NB4 (cell line): ENCODE measurements around the gene CAND2.

ENCODE experiments used
- MYC ChIP-seq: IDR thresholded peaks from 2 replicates; pipeline ENCODE4 v1.6.1; 2011; ENCODE audit warnings: low read depth, low read length
- POLR2A ChIP-seq: IDR thresholded peaks from 2 replicates; pipeline ENCODE4 v1.6.1; 2011; ENCODE audit warnings: mild to moderate bottlenecking; ENCODE audit not compliant: insufficient read length; ENCODE audit errors: extremely low read depth
- TF ChIP-seq, protein P1 (sequence below): IDR thresholded peaks from one replicate; pipeline ENCODE4 v1.5.1; 2012; ENCODE audit warnings: low read depth, low read length
- TF ChIP-seq, protein P2 (sequence below): IDR thresholded peaks from 2 replicates; pipeline ENCODE4 v1.6.1; 2011; ENCODE audit warnings: low read depth, low read length

DNA sequence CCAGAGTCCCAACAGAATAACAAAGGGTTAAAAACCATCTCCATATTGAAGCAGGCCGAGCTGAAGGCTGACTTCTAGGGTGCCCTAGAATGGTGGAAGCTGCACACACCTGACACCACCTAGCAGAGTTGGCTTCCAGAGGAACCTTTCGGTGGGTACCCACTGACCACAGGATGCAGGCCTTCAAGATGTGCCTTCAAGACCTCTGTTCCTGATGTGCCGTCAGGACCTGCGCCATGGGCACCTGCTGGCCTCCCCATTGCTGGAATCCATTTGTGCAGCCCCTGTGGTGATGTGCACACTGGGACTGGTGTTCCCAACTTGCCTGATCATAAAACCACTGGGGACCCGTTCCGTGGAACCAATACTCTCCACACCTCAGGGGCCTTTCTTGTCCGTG lies 80.6 kb downstream of the CAND2 start:
- no peak for TF ChIP-seq MYC
- TF ChIP-seq, protein P1, sequence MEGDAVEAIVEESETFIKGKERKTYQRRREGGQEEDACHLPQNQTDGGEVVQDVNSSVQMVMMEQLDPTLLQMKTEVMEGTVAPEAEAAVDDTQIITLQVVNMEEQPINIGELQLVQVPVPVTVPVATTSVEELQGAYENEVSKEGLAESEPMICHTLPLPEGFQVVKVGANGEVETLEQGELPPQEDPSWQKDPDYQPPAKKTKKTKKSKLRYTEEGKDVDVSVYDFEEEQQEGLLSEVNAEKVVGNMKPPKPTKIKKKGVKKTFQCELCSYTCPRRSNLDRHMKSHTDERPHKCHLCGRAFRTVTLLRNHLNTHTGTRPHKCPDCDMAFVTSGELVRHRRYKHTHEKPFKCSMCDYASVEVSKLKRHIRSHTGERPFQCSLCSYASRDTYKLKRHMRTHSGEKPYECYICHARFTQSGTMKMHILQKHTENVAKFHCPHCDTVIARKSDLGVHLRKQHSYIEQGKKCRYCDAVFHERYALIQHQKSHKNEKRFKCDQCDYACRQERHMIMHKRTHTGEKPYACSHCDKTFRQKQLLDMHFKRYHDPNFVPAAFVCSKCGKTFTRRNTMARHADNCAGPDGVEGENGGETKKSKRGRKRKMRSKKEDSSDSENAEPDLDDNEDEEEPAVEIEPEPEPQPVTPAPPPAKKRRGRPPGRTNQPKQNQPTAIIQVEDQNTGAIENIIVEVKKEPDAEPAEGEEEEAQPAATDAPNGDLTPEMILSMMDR: no peak
- TF ChIP-seq POLR2A: no peak
- TF ChIP-seq, protein P2, sequence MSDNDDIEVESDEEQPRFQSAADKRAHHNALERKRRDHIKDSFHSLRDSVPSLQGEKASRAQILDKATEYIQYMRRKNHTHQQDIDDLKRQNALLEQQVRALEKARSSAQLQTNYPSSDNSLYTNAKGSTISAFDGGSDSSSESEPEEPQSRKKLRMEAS: no peak
